ENCODE results near the gene GPI.

DNA sequence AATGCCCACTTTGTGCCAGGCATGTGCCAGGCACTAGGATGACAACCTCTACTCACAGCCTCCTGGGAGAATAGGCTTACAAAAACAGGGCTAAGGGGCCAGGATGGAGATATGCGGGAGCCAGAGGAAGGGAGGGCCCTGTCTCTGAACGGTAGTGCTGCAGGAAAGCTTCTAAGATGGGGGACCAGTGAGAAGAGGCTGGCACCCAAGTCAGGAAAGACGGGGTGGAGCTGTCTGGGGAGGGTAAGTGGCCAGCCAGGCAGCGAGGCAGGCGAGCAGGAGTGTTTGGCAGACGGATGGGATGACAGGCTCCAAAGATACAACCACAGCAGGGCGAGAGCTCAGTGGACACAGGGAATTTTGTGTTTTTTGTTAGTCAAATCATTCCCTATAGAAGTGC lies 44.7 kb upstream of the GPI start:
- TF ChIP-seq POLR2A (IDR thresholded peaks at IDR 0.05) = no peak
- TF ChIP-seq, protein P1, sequence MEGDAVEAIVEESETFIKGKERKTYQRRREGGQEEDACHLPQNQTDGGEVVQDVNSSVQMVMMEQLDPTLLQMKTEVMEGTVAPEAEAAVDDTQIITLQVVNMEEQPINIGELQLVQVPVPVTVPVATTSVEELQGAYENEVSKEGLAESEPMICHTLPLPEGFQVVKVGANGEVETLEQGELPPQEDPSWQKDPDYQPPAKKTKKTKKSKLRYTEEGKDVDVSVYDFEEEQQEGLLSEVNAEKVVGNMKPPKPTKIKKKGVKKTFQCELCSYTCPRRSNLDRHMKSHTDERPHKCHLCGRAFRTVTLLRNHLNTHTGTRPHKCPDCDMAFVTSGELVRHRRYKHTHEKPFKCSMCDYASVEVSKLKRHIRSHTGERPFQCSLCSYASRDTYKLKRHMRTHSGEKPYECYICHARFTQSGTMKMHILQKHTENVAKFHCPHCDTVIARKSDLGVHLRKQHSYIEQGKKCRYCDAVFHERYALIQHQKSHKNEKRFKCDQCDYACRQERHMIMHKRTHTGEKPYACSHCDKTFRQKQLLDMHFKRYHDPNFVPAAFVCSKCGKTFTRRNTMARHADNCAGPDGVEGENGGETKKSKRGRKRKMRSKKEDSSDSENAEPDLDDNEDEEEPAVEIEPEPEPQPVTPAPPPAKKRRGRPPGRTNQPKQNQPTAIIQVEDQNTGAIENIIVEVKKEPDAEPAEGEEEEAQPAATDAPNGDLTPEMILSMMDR (IDR thresholded peaks at IDR 0.05) = no peak
